Measurements from ENCODE around the gene SH3RF3. TPM values are rescaled to one million over a fixed set of nuclear protein-coding genes. Genes with fewer than 3 reads are reported as not detected.
A peak's percentile ranks its signal among the peaks of the same experiment; 100 is the strongest.

SH3RF3 gene
- total and polyA plus RNA-seq, 10 of the 15 experiments (the other 5 are each of a cell fraction or from before 2014, with no cell fraction given): 0.08 to 8.8 (median 2.3) TPM

DNA sequence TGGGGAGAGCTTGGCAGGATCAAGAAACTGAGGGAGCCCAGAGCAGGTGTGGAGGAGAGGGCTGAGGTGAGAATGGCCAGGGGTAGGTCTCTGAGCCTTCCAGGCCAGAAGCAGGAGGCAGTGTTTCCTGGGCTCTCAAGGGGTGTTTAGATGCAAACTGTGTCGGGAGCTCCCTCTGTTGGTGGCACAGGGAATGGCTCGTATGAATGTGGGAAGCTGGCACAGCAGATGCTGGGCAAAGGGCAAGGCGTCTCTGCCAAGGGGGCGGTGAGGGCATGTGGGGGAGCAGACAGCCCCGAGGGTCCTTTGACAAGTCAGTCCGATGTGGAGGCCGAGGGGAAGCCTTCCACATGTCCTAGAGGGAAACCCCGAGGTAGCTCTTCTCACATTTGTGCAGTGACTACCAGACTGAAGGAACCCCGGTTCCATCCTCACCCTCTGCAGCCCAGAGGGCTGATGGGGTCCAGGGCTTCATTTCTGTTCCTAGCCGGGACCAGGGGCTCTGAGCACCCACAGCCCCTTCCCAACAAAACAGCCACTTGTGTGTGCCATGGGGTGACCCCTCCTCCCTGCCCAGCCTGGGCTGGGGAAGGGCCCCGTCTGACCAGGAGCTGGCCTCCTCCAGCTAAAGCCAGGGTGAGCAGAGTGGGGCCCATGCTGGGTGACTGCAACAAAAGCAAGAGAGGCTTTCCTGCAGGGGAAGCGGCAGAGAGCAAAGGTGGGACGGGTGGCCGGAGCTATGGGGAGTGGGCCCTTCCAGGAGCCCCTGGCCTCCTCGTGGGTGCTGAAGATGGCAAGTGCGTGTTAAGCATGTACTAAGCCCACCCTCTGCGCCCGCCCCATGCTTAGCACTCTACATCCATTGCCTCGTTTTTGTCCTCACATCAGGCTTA is 381.4 kb downstream of the SH3RF3 start (continued):
- TF ChIP-seq, protein P1, sequence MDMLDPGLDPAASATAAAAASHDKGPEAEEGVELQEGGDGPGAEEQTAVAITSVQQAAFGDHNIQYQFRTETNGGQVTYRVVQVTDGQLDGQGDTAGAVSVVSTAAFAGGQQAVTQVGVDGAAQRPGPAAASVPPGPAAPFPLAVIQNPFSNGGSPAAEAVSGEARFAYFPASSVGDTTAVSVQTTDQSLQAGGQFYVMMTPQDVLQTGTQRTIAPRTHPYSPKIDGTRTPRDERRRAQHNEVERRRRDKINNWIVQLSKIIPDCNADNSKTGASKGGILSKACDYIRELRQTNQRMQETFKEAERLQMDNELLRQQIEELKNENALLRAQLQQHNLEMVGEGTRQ (IDR thresholded peaks at IDR 0.05; ENCODE audit: borderline replicate concordance, low read depth, low read length): no peak
- TF ChIP-seq ESRRA (IDR thresholded peaks at IDR 0.05; ENCODE audit: low read length) (no peak), NFIC (IDR thresholded peaks at IDR 0.05; ENCODE audit: low read depth, low read length) (no peak), SUPT20H (IDR thresholded peaks at IDR 0.05; ENCODE audit: borderline replicate concordance, control insufficient read depth, low read depth, low read length) (no peak), ZBED1 (IDR thresholded peaks at IDR 0.05; ENCODE audit: borderline replicate concordance) (no peak), CBX5 (IDR thresholded peaks at IDR 0.05; ENCODE audit: low read depth) (no peak), SREBF1 (IDR thresholded peaks at IDR 0.05; ENCODE audit: low read length) (no peak), BHLHE40 (IDR thresholded peaks at IDR 0.05; ENCODE audit: borderline replicate concordance in 1 of 2, low read depth in 2 of 2, low read length in 1 of 2) (no peak), BACH1 (IDR thresholded peaks at IDR 0.05; ENCODE audit: borderline replicate concordance) (no peak), CHD4 (IDR thresholded peaks at IDR 0.05) (no peak), ZNF274 (IDR thresholded peaks at IDR 0.05; ENCODE audit: insufficient read depth, insufficient read length) (no peak), STAT3 (IDR thresholded peaks at IDR 0.05; ENCODE audit: low read depth, low read length) (no peak), RB1 (IDR thresholded peaks at IDR 0.05; ENCODE audit: borderline replicate concordance) (no peak), CEBPB (IDR thresholded peaks at IDR 0.05; ENCODE audit: borderline replicate concordance in 1 of 2, low read depth in 2 of 2, low read length in 2 of 2) (no peak), TAF1 (IDR thresholded peaks at IDR 0.05; ENCODE audit: borderline replicate concordance, low read depth, low read length) (no peak), SMAD1 (IDR thresholded peaks at IDR 0.05; ENCODE audit: low read depth, partially characterized antibody) (no peak), FOXK2 (IDR thresholded peaks at IDR 0.05) (no peak), SP1 (IDR thresholded peaks at IDR 0.05; ENCODE audit: low read depth, low read length) (no peak), SMC3 (IDR thresholded peaks at IDR 0.05; ENCODE audit: borderline replicate concordance, low read length) (peak; percentile 91), BRCA1 (IDR thresholded peaks at IDR 0.05; ENCODE audit: low read depth, low read length) (no peak)
- TF ChIP-seq, protein P2, sequence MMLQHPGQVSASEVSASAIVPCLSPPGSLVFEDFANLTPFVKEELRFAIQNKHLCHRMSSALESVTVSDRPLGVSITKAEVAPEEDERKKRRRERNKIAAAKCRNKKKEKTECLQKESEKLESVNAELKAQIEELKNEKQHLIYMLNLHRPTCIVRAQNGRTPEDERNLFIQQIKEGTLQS (IDR thresholded peaks at IDR 0.05; ENCODE audit: borderline replicate concordance, extremely low read depth, low read depth, low read length): no peak
- TF ChIP-seq, protein P3, sequence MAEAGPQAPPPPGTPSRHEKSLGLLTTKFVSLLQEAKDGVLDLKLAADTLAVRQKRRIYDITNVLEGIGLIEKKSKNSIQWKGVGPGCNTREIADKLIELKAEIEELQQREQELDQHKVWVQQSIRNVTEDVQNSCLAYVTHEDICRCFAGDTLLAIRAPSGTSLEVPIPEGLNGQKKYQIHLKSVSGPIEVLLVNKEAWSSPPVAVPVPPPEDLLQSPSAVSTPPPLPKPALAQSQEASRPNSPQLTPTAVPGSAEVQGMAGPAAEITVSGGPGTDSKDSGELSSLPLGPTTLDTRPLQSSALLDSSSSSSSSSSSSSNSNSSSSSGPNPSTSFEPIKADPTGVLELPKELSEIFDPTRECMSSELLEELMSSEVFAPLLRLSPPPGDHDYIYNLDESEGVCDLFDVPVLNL (IDR thresholded peaks at IDR 0.05; ENCODE audit: low read depth, low read length): no peak
- TF ChIP-seq, protein P4, sequence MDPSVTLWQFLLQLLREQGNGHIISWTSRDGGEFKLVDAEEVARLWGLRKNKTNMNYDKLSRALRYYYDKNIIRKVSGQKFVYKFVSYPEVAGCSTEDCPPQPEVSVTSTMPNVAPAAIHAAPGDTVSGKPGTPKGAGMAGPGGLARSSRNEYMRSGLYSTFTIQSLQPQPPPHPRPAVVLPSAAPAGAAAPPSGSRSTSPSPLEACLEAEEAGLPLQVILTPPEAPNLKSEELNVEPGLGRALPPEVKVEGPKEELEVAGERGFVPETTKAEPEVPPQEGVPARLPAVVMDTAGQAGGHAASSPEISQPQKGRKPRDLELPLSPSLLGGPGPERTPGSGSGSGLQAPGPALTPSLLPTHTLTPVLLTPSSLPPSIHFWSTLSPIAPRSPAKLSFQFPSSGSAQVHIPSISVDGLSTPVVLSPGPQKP (IDR thresholded peaks at IDR 0.05; ENCODE audit: low read depth, low read length): no peak
- TF ChIP-seq, protein P5, sequence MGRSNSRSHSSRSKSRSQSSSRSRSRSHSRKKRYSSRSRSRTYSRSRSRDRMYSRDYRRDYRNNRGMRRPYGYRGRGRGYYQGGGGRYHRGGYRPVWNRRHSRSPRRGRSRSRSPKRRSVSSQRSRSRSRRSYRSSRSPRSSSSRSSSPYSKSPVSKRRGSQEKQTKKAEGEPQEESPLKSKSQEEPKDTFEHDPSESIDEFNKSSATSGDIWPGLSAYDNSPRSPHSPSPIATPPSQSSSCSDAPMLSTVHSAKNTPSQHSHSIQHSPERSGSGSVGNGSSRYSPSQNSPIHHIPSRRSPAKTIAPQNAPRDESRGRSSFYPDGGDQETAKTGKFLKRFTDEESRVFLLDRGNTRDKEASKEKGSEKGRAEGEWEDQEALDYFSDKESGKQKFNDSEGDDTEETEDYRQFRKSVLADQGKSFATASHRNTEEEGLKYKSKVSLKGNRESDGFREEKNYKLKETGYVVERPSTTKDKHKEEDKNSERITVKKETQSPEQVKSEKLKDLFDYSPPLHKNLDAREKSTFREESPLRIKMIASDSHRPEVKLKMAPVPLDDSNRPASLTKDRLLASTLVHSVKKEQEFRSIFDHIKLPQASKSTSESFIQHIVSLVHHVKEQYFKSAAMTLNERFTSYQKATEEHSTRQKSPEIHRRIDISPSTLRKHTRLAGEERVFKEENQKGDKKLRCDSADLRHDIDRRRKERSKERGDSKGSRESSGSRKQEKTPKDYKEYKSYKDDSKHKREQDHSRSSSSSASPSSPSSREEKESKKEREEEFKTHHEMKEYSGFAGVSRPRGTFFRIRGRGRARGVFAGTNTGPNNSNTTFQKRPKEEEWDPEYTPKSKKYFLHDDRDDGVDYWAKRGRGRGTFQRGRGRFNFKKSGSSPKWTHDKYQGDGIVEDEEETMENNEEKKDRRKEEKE (IDR thresholded peaks at IDR 0.05): no peak

Measured in GM12878 (cell line).